ENCODE data around the gene DNLZ. TPM values are rescaled to one million over a fixed set of nuclear protein-coding genes. Genes with fewer than 3 reads are reported as not detected.
"Not testable (repeated sequence)": the region's sequence is repeated elsewhere in the genome, so short reads cannot be mapped to it uniquely, and the experiment has no call there.

Gene DNLZ
- total RNA-seq, 3 donors from 2014 or later, result 75.5 to 82.7 (median 75.5) TPM

DNA sequence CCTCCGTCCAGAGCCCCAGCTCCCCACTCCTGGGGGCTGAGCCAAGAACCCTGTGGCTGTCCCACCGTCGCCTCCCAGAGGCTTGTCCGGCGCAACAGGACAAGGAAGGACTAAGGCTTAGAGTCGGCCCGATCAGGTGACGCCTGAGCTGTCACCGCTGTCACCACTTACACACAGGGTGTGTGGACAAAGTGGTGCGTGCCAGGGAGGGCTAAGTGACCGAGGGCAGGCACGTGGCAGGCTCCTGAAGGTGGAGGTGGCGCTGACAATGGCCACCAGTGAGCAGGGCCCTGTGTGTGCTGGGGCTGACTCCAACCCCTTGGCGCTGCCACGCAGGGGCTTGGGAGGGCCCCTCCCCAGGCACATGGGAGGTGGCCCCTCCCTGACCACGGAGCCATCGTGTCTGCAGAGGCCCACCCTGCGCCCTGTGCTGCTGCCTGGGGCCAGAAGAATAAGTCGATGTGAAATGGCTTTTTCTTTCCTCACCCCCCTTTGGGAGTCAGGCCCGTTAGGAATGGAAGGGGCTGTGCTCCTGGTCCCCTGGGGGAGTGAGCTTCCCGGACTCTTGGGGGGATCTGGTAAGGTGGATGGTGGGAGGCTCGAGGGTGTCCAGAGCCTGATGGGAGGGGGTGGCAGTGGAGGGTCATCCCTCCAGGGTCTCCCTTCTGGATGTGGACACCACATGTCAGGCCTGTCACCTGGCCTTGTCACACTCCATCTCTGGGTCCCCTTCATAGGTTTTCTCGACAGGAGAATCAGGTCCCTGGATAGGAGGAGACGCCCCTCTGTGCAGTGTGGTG, 38.8 kb downstream of the DNLZ start:
- Mint-ChIP-seq H3K36me3 (ENCODE audit: insufficient read depth) (no peaks in the 10 kb centered on the region), H3K9me3 (no peaks in the 10 kb centered on the region), H3K4me3 (no peak overlapping the region), H3K27me3 (ENCODE audit: low read depth) (peaks cover 2% of the 10 kb centered on the region), H3K4me1 (ENCODE audit: low read depth) (peaks cover 7% of the 10 kb centered on the region)
- ATAC-seq (no peak), DNase-seq (no peak)

GRCh38 chr9:136323371-136323789, 40.2 kb downstream of the DNLZ start:
- no peaks in the 10 kb centered on the region for H3K36me3 Mint-ChIP-seq (ENCODE audit: insufficient read depth)

DNA sequence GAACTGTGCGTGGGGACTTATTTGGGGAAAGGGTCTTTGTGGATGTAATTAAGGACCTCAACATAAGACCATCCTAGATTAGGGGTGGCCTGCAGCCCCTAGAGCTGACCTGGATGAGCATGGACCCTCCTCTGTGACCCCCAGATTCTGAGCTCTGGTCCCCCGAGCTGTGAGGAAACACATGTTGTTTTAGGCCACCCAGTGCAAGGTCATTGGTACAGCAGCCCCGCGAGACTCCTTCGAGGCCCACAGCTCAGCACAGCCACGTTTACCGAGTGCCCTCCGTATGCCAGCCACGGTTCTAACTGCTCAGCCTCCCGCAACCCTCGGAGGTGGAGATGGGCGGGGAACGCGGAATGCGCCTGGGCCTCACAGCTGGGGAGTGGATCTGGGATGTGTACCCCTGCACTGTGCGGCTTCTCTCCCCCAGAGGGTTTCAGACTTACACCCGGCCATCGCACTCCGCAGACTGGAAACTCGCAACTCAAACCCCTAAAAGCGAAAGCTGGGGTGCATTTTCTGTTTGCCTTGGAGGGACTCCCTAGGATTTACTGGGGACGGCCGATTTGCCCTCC, 40.7 kb downstream of the DNLZ start:
- no peaks in the 10 kb centered on the region for H3K9me3 Mint-ChIP-seq
- no peak for DNase-seq
- H3K36me3 Mint-ChIP-seq (ENCODE audit: insufficient read depth), result no peaks in the 10 kb centered on the region
- H3K4me3 Mint-ChIP-seq, result no peak overlapping the region
- no peaks in the 10 kb centered on the region for H3K27me3 Mint-ChIP-seq (ENCODE audit: low read depth)
- H3K4me1 Mint-ChIP-seq (ENCODE audit: low read depth), result peaks cover 4% of the 10 kb centered on the region
- no peak for ATAC-seq

More at GRCh38 chr9:136323371-136323789, 40.2 kb downstream of the DNLZ start:
- Mint-ChIP-seq H3K27me3 (ENCODE audit: low read depth) (no peaks in the 10 kb centered on the region), H3K4me3 (no peak overlapping the region), H3K4me1 (ENCODE audit: low read depth) (peaks cover 4% of the 10 kb centered on the region), H3K9me3 (no peaks in the 10 kb centered on the region)
- ATAC-seq (no peak), DNase-seq (no peak)

DNA sequence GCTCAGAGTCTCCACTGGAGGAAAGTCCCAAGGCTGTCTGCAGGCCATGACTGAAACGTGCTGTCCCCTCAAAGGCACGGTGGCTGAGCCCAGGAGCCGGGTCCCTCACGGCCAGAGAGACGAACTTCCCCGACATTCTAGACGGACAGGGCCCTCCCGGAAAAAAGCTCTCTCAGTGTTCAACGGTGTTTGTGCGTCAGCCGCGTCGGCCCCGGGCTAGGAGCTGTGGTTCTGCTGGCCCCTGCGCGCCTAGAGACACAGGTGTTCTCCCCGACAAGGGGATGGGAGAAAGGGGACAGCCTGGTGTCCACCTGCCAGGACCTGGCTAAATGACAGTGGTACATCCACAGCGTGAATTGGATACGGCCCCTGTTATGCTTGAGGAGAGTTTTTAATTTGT, 42.0 kb downstream of the DNLZ start:
- H3K36me3 Mint-ChIP-seq (ENCODE audit: insufficient read depth), result no peaks in the 10 kb centered on the region
- DNase-seq, result no peak
- no peak for ATAC-seq
- H3K4me1 Mint-ChIP-seq (ENCODE audit: low read depth), result peaks cover 2% of the 10 kb centered on the region
- no peaks in the 10 kb centered on the region for H3K9me3 Mint-ChIP-seq
- H3K4me3 Mint-ChIP-seq, result no peak overlapping the region
- H3K27me3 Mint-ChIP-seq (ENCODE audit: low read depth), result no peaks in the 10 kb centered on the region

GRCh38 chr9:136320972-136321371, 42.6 kb downstream of the DNLZ start:
- not testable (repeated sequence) for H3K27me3 Mint-ChIP-seq (ENCODE audit: low read depth); ATAC-seq

DNA sequence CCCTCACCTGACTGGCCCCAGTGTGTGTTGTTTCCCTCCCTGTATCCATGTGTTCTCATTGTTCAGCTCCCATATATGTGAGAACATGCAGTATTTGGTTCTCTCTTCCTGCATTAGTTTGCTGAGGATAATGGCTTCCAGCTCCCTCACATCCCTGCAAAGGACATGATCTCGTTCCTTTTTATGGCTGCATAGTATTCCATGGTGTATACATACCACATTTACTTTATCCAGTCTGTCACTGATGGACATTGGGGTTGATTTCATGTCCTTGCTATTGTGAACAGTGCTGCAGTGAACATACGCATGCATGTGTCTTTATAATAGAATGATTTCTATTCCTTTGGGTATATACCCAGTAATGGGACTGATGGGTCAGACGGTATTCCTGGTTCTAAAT, 43.6 kb downstream of the DNLZ start:
- H3K4me1 Mint-ChIP-seq (ENCODE audit: low read depth); ATAC-seq; H3K36me3 Mint-ChIP-seq (ENCODE audit: insufficient read depth); H3K4me3 Mint-ChIP-seq; H3K27me3 Mint-ChIP-seq (ENCODE audit: low read depth); DNase-seq; H3K9me3 Mint-ChIP-seq: not testable (repeated sequence)

More at GRCh38 chr9:136320972-136321371, 42.6 kb downstream of the DNLZ start:
- not testable (repeated sequence) for DNase-seq; H3K36me3 Mint-ChIP-seq (ENCODE audit: insufficient read depth); H3K9me3 Mint-ChIP-seq; H3K4me1 Mint-ChIP-seq (ENCODE audit: low read depth); H3K4me3 Mint-ChIP-seq

- not testable (repeated sequence) for ATAC-seq; DNase-seq; H3K4me1 Mint-ChIP-seq (ENCODE audit: low read depth); H3K36me3 Mint-ChIP-seq (ENCODE audit: insufficient read depth); H3K9me3 Mint-ChIP-seq; H3K4me3 Mint-ChIP-seq; H3K27me3 Mint-ChIP-seq (ENCODE audit: low read depth)
Observed at GRCh38 chr9:136319244-136319643, 44.3 kb downstream of the DNLZ start.

GRCh38 chr9:136318776-136319241, 44.7 kb downstream of the DNLZ start:
- ATAC-seq (no peak), DNase-seq (no peak)
- H3K4me1 Mint-ChIP-seq (ENCODE audit: low read depth), result peaks cover 2% of the 10 kb centered on the region
- H3K9me3 Mint-ChIP-seq, result peaks cover 5% of the 10 kb centered on the region
- H3K27me3 Mint-ChIP-seq (ENCODE audit: low read depth), result no peaks in the 10 kb centered on the region
- no peak overlapping the region for H3K4me3 Mint-ChIP-seq
- no peaks in the 10 kb centered on the region for H3K36me3 Mint-ChIP-seq (ENCODE audit: insufficient read depth)

GRCh38 chr9:136318111-136318775, 45.3 kb downstream of the DNLZ start:
- Mint-ChIP-seq H3K9me3 (peaks cover 5% of the 10 kb centered on the region), H3K4me3 (no peak overlapping the region), H3K4me1 (ENCODE audit: low read depth) (peaks cover under 1% of the 10 kb centered on the region), H3K27me3 (ENCODE audit: low read depth) (no peaks in the 10 kb centered on the region), H3K36me3 (ENCODE audit: insufficient read depth) (no peaks in the 10 kb centered on the region)
- ATAC-seq (no peak), DNase-seq (no peak)

DNA sequence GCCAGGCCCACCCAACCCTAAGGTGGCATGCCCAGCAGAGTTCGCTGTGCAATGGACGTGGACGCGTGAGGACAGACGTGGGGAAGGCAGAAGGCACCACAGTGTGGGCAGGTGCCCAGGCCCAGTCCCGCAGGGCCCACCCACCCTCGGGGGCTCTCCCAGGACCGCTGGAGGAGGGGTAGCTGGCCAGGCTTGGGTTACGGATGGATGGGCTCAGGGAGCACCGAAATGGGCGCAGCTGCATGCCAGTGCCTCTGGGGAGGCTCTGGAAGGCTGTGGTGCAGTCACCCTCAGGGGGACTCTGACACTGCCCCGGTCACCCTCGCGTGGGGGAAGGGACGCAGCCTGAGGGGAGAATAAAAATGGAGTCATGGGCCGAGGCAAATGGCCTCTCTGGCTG, 45.8 kb downstream of the DNLZ start:
- Mint-ChIP-seq H3K4me1 (ENCODE audit: low read depth) (no peaks in the 10 kb centered on the region), H3K4me3 (no peak overlapping the region), H3K9me3 (peaks cover 5% of the 10 kb centered on the region), H3K36me3 (ENCODE audit: insufficient read depth) (no peaks in the 10 kb centered on the region), H3K27me3 (ENCODE audit: low read depth) (no peaks in the 10 kb centered on the region)
- no peak for ATAC-seq
- no peak for DNase-seq

DNA sequence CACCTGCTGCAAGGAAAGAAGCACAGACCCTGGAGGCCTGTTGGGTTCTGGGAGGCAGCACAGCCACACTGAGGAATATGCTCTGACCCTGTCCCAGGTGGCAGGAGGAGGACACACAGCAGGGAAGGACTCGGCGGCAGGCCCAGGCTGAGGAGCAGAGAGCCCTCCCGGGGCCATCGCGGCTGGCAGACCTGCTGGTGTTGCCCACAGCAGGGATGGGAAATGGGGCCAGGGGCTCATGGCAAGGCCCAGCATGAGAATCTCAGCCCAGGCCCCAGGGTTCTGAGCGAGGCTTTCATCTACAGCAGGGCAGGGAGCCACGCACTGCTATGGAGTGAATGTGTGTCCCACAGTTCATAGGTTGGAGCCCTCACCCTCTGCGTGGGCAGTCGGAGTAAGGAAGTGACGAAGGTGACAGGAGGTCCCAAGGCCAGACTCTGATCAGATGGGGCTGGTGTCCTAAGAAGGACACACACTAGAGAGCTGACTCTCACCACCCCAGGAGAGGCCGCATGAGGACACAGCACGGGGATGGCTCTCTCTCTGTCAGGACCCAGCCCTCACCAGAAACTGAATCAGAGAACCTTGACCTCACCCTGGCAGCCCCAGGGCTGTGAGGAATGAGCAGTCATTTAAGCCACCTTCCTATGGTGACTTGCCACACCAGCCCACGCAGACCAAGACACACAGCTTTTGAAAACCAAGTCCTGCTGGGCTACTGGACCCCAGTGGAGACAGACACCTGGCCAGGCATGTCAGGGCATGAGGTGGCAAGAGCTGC, 46.5 kb downstream of the DNLZ start:
- no peaks in the 10 kb centered on the region for H3K4me1 Mint-ChIP-seq (ENCODE audit: low read depth)
- peaks cover 5% of the 10 kb centered on the region for H3K9me3 Mint-ChIP-seq
- no peak for DNase-seq
- no peaks in the 10 kb centered on the region for H3K36me3 Mint-ChIP-seq (ENCODE audit: insufficient read depth)
- H3K4me3 Mint-ChIP-seq, result no peak overlapping the region
- no peak for ATAC-seq
- no peaks in the 10 kb centered on the region for H3K27me3 Mint-ChIP-seq (ENCODE audit: low read depth)

GRCh38 chr9:136316271-136316751, 47.2 kb downstream of the DNLZ start:
- Mint-ChIP-seq H3K4me1 (ENCODE audit: low read depth) (no peaks in the 10 kb centered on the region), H3K36me3 (ENCODE audit: insufficient read depth) (no peaks in the 10 kb centered on the region), H3K27me3 (ENCODE audit: low read depth) (no peaks in the 10 kb centered on the region), H3K9me3 (peaks cover 5% of the 10 kb centered on the region), H3K4me3 (no peak overlapping the region)
- DNase-seq, result no peak
- ATAC-seq, result peak; percentile 20 to 51

DNA sequence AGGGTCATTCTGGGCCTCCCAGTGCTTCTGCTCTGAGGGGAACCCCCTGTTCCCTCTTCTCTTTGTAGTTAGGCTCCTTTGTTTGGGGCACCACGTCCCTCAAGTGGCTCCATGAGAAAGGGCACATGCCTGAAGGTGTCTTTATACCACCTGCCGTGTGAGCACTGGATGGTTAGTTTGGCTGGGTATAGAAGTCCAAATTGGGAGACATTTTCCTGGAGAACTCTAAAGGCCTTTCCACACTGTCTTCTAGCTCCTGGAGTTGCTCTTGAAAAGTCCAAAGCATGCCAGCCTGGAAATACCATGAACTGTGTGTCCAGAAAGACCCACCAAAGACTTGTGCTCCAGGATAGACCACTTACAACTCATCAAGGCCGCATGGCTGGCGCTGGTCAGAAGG, 48.6 kb downstream of the DNLZ start:
- no peak for ATAC-seq
- Mint-ChIP-seq H3K27me3 (ENCODE audit: low read depth) (no peaks in the 10 kb centered on the region), H3K9me3 (peaks cover 5% of the 10 kb centered on the region), H3K36me3 (ENCODE audit: insufficient read depth) (no peaks in the 10 kb centered on the region), H3K4me1 (ENCODE audit: low read depth) (no peaks in the 10 kb centered on the region), H3K4me3 (no peak overlapping the region)
- DNase-seq, result no peak

GRCh38 chr9:136314056-136314416, 49.5 kb downstream of the DNLZ start:
- H3K36me3 Mint-ChIP-seq (ENCODE audit: insufficient read depth), result no peaks in the 10 kb centered on the region
- H3K4me3 Mint-ChIP-seq, result no peak overlapping the region
- ATAC-seq (no peak), DNase-seq (no peak)
- no peaks in the 10 kb centered on the region for H3K4me1 Mint-ChIP-seq (ENCODE audit: low read depth)
- no peaks in the 10 kb centered on the region for H3K27me3 Mint-ChIP-seq (ENCODE audit: low read depth)
- H3K9me3 Mint-ChIP-seq, result peaks cover 5% of the 10 kb centered on the region

Data from activated T-cell treated with anti-CD3 and anti-CD28 coated beads, Interleukin-2, amount 50 U/mL, for 4 hours (primary cell).